HG02852 (cell line): ENCODE measurements around the gene STEAP4.
A peak's percentile ranks its signal among the peaks of the same experiment; 100 is the strongest.

ENCODE experiments used
- ATAC-seq: cut with Tn5 transposase; IDR thresholded peaks from one replicate; pipeline ENCODE4 v1.9.1; 2021; ENCODE audit warnings: mild to moderate bottlenecking, moderate library complexity; ENCODE audit not compliant: unreplicated experiment

Gene STEAP4

GRCh38 chr7:88306590-88307048 is at the start of gene STEAP4:
TSS of gene STEAP4 (minus strand) at chr7:88306894. CDS start at chr7:88284269, 22,625 bp downstream.
- ATAC-seq = no peak

- no peak for ATAC-seq
Measured at GRCh38 chr7:88355011-88355410, 48.3 kb upstream of the STEAP4 start.

- ATAC-seq = no peak
Measured at GRCh38 chr7:88350118-88350517, 43.4 kb upstream of the STEAP4 start.

- no peak for ATAC-seq
Measured at GRCh38 chr7:88347517-88347916, 40.8 kb upstream of the STEAP4 start.

- no peak for ATAC-seq
Measured at GRCh38 chr7:88347090-88347489, 40.4 kb upstream of the STEAP4 start.

- ATAC-seq = no peak
Measured at GRCh38 chr7:88346357-88346756, 39.7 kb upstream of the STEAP4 start.

GRCh38 chr7:88344956-88345832 is 38.5 kb upstream of the STEAP4 start:
- peak; percentile 58 for ATAC-seq

GRCh38 chr7:88344271-88344670 is 37.6 kb upstream of the STEAP4 start:
- ATAC-seq = no peak

GRCh38 chr7:88339195-88339922 is 32.7 kb upstream of the STEAP4 start:
- no peak for ATAC-seq

- no peak for ATAC-seq
Measured at GRCh38 chr7:88338503-88338902, 31.8 kb upstream of the STEAP4 start.

- ATAC-seq = no peak
Measured at GRCh38 chr7:88337572-88337971, 30.9 kb upstream of the STEAP4 start.

GRCh38 chr7:88331322-88331721 is 24.6 kb upstream of the STEAP4 start:
- no peak for ATAC-seq

GRCh38 chr7:88329532-88330463 is 23.1 kb upstream of the STEAP4 start:
- no peak for ATAC-seq

- ATAC-seq = no peak
Measured at GRCh38 chr7:88328787-88329186, 22.1 kb upstream of the STEAP4 start.

GRCh38 chr7:88324699-88325098 is 18.0 kb upstream of the STEAP4 start:
- no peak for ATAC-seq

- no peak for ATAC-seq
Measured at GRCh38 chr7:88322151-88322550, 15.5 kb upstream of the STEAP4 start.

GRCh38 chr7:88321694-88322093 is 15.0 kb upstream of the STEAP4 start:
- no peak for ATAC-seq

GRCh38 chr7:88318196-88318595 is 11.5 kb upstream of the STEAP4 start:
- ATAC-seq = no peak

- ATAC-seq = no peak
Measured at GRCh38 chr7:88317422-88317821, 10.7 kb upstream of the STEAP4 start.

GRCh38 chr7:88316456-88316855 is 9.8 kb upstream of the STEAP4 start:
- no peak for ATAC-seq

GRCh38 chr7:88315522-88315921 is 8.8 kb upstream of the STEAP4 start:
- no peak for ATAC-seq
